NCI-H748 treated with DMSO at 0.1 percent for 48 hours (cell line): ENCODE data around the gene SCAMP1.
"Not testable (repeated sequence)": the region's sequence is repeated elsewhere in the genome, so short reads cannot be mapped to it uniquely, and the experiment has no call there.

ENCODE experiments used
- DNase-seq: peaks from one replicate; lab custom pipeline; 2025; lab: John Stamatoyannopoulos, UW

Gene SCAMP1

GRCh38 chr5:78429332-78429980 lies 69.0 kb downstream of the SCAMP1 start:
- DNase-seq = no peak

DNA sequence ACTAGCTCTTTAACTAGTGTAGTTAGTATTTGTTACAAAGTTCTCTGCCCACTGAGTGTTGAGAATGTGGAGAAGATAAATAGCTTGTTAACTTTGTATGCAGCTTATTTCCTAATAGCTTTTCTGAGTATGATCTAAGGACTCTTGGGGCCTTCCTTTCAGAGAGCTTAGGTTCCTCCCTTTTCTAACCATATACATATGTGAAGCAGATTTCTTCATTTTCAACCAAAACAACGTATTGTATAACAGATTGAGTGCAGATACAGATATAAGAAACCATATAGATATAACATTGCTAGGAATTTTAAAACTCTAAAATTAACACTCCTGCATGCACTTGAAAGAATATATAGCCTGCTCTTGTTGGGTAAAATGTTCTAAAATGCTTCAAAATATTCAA lies 70.4 kb downstream of the SCAMP1 start:
- no peak for DNase-seq

DNA sequence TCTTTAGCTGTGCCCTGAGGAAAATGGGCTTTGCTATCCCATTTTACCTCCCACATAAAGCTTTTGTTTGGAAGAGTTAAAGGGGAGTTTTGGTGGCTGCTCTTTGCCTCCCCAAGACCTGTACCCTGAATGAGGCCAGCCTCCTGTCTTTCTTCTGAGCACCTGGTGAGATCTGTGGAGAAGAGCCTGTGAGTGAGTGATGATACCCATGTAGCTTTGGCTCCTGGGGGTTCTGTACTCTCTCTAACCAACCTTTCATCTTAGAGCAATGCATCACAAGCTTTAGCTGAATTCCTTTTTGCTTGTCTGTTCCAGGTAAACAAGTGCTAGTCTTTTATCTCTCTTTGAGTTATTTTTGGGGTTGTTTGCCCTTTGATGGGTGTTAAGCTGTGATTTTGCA lies 73.6 kb downstream of the SCAMP1 start:
- DNase-seq = no peak

DNA sequence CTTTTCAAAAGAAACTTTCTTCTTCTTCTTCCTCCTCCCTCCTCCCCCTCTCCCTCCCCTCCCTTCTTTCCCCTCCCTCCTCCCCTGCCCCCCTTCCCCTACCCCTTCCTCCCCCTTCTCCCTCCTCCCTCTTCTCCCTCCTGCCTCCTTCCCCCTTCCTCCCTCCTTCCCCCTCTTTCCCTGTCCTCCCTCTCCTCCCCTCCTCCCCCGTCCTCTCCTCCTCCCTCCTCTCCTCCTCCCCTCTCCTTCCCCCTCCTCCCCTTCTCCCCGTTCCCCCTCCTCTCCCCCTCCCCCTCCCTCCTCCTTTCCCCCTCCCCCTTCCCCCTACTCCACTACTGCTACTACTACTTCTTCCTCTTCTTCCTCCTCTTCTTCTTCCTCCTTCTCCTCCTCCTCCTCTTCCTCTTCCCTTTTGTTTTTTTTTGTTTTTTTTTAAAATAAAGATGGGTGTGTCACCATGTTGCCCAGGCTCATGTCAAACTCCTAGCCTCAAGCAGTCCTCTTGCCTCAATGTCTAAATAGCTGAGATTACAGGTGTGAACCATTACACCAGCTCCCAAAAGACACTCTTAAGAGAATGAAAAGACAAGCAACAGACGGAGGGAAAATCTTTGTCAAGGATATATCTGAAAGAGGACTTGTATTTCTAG lies 87.5 kb downstream of the SCAMP1 start:
- DNase-seq = no peak

DNA sequence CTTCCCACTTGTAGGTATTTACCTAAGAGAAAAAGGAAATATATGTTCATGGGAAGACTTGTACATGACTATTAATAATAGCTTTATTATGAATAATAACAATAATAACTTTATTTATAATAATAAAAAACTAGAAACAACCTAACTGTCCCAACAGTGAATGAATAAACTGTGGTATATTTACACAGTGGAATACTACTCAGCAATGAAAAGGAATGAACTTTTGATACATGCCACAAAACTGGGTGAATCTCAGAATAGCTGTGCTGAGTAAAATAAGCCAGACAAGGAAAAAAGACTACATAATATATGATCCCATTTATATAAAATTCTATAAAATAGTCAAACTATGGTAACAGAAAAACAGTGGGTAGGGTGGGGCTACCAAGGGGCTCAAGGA lies 88.7 kb downstream of the SCAMP1 start:
- DNase-seq = no peak

GRCh38 chr5:78457507-78457906 lies 97.1 kb downstream of the SCAMP1 start:
- DNase-seq = not testable (repeated sequence)

DNA sequence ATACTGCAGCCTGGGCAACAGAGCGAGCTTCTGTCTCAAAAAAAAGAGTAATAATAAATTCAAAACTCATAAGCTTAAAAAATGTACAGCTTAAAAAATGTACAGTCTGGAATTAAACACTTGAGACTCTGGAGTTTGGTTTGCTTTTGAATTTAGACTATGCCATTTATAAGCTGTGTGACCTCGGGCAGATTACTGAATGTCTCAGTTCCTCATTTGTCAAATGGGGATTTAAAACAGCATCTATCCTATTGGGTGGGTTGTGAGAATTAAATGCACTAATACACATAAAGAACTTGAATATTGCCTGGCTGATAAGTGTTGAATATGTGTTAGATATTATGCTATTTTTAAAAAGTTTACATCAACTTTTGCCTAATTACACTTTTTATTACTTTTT lies 98.4 kb downstream of the SCAMP1 start:
- no peak for DNase-seq

- no peak for DNase-seq
Measured at GRCh38 chr5:78467140-78467539, 106.7 kb downstream of the SCAMP1 start.

DNA sequence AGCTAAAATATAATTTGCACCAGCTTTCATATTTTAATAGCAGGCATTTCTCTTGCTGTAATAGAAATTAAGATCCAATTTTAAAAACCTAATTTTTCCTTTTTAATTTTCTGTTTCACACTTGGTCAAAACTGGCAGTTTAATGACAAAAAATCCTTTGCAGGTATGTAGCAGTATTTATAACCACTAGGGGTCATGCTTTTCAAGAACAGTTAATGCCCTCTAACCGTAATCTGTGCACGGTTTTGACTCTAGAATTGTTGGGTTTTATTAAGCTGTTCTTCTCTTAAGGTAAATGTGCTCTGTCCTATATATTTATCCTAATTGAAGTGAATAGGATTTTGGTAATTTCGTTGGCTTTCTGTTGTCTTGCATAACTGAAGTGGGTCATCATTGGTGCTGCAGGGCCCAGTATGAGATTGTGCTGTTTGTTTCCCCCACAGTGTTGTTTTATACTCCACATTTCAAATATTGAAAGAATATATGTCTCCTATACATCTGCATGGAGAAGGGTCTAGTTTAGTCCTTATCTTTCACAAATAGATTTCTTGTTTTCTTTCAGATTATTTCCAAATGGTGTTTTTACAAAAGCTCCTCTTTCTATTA lies 107.4 kb downstream of the SCAMP1 start:
- no peak for DNase-seq

DNA sequence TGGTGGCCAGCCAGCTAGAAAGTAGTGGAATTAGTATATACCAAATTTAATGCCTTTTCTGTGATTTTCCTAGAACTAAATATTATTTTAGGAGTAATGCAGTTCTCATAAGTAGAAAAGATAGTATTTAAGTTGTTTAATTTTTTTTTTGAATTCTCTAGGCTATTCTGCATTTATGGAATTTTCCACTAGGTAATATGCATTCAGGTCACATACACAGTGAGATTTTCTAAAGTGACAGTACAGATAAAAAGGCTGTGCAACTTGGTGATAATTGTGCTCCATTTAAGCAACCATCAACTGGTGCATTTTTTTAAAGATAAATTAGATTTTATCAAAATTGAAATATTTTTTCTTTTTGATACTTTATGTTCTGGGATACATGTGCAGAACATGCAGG lies 111.5 kb downstream of the SCAMP1 start:
- DNase-seq = no peak

DNA sequence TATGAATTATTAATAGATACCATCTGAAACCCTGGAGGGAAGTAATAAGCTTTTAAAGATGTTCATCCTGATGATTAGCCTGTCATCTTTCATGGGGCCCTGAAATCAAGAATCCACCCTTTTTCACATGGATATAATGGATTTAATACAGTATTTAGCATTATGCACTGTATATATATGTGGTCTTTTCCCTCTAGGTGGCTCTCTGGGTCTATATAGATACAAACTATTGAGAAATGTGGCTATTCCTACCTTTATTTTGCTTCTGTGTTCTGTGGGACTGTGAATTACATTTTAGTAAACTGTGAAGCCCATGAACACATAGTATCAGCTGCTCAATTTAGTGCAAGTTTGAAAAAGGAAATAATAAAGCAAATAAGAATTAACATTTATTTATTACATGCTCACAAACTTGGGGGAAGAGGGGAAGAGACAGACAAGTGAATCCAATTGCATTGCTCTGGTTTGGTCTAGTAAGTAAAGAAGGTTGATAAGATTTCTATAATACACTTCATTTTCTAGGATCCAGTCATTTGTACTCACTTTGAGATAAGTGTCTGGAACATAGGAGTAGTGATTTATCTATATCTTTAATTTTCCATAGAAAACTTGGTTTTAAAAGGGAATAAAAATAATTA lies 112.2 kb downstream of the SCAMP1 start:
- DNase-seq = no peak

GRCh38 chr5:78473751-78474150 lies 113.3 kb downstream of the SCAMP1 start:
- DNase-seq = no peak

DNA sequence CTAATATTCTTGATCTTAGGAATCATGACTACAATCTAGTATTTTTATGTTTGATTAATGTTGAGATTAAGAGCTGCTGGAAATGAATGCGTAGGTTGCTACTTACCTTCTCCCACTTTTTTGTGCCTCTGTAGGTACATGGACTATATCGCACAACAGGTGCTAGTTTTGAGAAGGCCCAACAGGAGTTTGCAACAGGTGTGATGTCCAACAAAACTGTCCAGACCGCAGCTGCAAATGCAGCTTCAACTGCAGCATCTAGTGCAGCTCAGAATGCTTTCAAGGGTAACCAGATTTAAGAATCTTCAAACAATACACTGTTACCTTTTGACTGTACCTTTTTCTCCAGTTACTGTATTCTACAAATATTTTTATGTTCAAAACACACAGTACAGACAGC lies 115.0 kb downstream of the SCAMP1 start:
- no peak for DNase-seq

DNA sequence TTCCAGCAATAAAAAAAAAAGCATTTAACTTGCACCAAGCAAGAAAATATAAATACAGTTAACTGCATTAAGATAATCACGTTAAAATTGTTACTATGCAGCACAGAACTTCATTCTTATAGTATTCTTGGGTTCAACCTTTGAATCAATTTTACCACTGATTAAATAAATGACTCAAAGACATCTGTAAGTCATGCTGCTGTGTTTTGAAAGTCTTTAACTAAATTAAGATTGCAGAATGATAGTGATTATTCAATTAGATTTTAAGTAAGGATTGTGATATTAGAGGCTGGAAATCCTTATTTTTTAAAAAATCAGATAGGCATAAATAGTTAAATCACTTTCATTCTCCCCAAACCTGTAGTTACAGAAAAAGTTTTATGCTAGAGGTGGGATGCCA lies 116.4 kb downstream of the SCAMP1 start:
- no peak for DNase-seq

GRCh38 chr5:78482948-78483347 lies 122.5 kb downstream of the SCAMP1 start:
- no peak for DNase-seq

DNA sequence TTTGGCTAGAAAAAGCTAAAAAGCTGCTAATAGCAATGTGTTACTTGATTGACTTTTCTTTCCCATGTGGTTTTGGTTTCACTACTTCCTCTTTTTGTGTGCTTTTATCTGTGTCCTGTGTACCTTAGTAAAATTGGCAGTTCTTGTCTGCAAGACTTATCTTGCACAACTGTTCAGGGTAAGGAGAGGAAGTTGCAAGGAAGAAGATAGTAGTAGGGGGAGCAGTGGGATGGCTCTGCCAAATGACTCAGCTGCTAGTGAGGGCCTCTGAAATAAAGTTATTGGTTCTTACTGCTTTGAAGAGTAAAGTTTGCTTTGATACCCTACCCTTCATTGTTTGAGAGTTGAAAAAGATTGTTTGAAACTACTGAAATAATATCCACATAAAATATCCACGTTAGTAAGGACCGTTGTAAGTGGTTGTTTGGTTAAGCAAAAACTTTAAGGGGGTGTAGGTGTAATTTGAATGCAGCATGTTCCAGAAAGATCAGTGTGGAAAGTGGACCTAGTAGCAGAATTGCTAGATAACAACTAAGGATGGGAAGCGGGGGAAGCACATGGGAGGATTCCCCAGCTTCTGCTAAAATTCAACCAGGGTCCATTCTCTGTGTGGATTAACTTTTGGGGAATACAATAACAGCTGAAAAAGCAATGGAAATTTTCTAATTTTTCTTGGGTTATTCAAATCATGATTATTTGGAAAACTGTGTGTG lies 123.5 kb downstream of the SCAMP1 start:
- no peak for DNase-seq

DNA sequence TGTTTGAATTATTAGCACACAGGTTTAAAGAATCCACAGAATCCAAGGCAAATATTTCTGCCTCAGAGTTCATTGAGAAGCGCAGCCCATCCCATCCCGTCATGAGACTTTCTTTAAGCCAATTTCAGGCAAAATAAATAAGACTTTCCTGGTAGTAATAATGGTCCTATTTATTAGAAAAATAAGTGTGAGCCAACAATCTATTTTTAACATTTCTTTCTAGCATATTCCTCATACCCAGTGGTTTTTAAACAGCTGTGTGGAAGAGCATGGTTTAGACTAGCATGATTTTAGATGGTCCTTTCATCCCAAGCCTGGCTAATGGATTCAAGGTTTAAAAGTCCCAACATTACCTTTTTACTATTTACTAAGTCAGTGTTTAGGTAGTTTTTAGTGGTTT lies 125.8 kb downstream of the SCAMP1 start:
- DNase-seq = no peak

GRCh38 chr5:78487846-78488245 lies 127.4 kb downstream of the SCAMP1 start:
- no peak for DNase-seq

GRCh38 chr5:78490709-78491485 lies 130.5 kb downstream of the SCAMP1 start:
- no peak for DNase-seq

DNA sequence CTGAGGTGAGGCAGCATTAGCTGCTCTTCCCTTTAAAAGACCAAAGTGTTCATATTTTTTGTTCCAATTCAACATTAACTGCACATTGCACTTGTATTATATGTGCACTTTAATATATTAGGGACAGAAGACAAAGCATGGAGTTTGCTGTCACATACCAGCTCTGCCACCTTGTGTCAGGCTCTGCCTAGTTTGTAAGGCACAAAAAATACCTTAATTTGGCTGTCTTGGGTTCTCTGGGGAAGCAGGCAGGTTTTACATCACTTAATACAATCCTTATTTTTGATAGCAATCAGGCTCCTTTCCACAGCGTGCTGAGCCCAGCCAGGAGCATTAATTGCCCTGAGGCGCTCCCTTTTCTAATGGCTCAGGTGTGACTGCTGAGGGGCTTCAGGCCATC lies 131.8 kb downstream of the SCAMP1 start:
- DNase-seq = no peak

DNA sequence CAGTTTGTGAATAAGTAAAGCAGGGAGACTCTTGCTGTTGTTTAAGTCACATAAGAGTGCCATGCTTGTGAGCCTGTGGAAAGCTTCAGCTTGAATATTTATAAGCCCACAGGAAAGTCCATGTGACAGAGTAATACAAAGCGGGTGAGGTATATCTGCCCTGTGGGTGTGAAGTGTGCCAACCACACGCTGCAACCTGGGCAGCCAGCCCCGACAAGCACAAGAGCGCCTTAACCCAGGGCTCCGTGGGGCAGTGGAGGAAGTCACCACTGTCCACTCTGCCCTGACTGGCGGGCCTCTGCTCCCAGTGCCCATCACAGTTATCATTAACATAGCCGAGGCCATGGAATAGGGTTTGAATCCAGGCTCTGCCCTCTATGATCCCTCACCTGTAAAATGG lies 132.2 kb downstream of the SCAMP1 start:
- DNase-seq = no peak

DNA sequence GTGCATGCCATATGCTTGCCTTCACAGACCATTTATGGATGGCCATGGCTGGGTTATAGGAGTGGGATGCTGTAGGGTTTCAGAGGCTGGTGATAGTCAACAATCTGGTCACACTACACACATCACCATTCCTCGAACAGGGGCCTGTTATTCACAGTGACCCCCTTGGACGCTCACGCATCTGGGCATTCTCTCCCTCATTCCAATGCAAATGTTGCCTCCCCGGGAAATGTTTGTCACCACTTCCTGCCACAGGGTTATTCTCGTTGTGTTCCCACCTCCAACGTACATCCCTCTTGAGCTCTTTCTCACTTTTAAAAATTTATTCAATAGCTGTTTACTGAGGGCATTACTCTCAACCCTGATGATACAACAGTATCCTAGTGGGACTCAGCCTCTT lies 135.4 kb downstream of the SCAMP1 start:
- no peak for DNase-seq
